SK-N-SH treated with all-trans-retinoic acid at 6 μM for 48 hours (cell line): ENCODE results near the gene MSI1.

ENCODE experiments used
- ARNTL ChIP-seq: fragments of 450-650 bp; formaldehyde crosslinking; IDR thresholded peaks from 2 replicates; pipeline ENCODE4 v1.5.0; 2020; ENCODE audit warnings: low read depth, mild to moderate bottlenecking, moderate library complexity, borderline replicate concordance
- BACH2 ChIP-seq: fragments of 250-450 bp; sonication (Bioruptor Pico); IDR thresholded peaks from 2 replicates; pipeline ENCODE4 v1.9.0; 2021; ENCODE audit warnings: mild to moderate bottlenecking, borderline replicate concordance
- CSRNP3 ChIP-seq: fragments of 250-450 bp; sonication (Bioruptor Pico); IDR thresholded peaks from 2 replicates; pipeline ENCODE4 v1.5.1; 2021; ENCODE audit warnings: mild to moderate bottlenecking, moderate library complexity
- ESRRG ChIP-seq: fragments of 250-450 bp; sonication (Bioruptor Pico); IDR thresholded peaks from 2 replicates; pipeline ENCODE4 v1.6.1; 2021; ENCODE audit warnings: mild to moderate bottlenecking
- PATZ1 ChIP-seq: fragments of 250-450 bp; sonication (Bioruptor Pico); IDR thresholded peaks from 2 replicates; pipeline ENCODE4 v1.8.0; 2020; ENCODE audit warnings: mild to moderate bottlenecking, moderate library complexity, borderline replicate concordance
- POU6F1 ChIP-seq: fragments of 250-450 bp; sonication (Bioruptor Pico); IDR thresholded peaks from 2 replicates; pipeline ENCODE4 v1.8.0; 2021; ENCODE audit warnings: low read depth, mild to moderate bottlenecking, moderate library complexity, borderline replicate concordance
- PPARA ChIP-seq: fragments of 250-450 bp; sonication (Bioruptor Pico); IDR thresholded peaks from 2 replicates; pipeline ENCODE4 v1.5.0; 2020; ENCODE audit warnings: mild to moderate bottlenecking, borderline replicate concordance
- RARB ChIP-seq: fragments of 250-450 bp; sonication (Bioruptor Pico); IDR thresholded peaks from 2 replicates; pipeline ENCODE4 v1.8.0; 2021; ENCODE audit warnings: mild to moderate bottlenecking, moderate library complexity
- TCF4 ChIP-seq: fragments of 250-450 bp; sonication (Bioruptor Pico); IDR thresholded peaks from 2 replicates; pipeline ENCODE4 v1.8.0; 2021; ENCODE audit warnings: mild to moderate bottlenecking, moderate library complexity, borderline replicate concordance
- TSHZ2 ChIP-seq: fragments of 250-450 bp; sonication (Bioruptor Pico); IDR thresholded peaks from 2 replicates; pipeline ENCODE4 v1.5.0; 2020; ENCODE audit warnings: mild to moderate bottlenecking, moderate library complexity
- ZC3H10 ChIP-seq: fragments of 250-450 bp; sonication (Bioruptor Pico); IDR thresholded peaks from 2 replicates; pipeline ENCODE4 v1.5.1; 2021; ENCODE audit warnings: mild to moderate bottlenecking, moderate library complexity
- ZFP30 ChIP-seq: fragments of 450-650 bp; formaldehyde crosslinking; IDR thresholded peaks from 2 replicates; pipeline ENCODE4 v1.5.0; 2022; ENCODE audit warnings: mild to moderate bottlenecking, moderate library complexity
- ZNF565 ChIP-seq: fragments of 450-650 bp; formaldehyde crosslinking; conservative IDR thresholded peaks from 2 replicates; pipeline ENCODE4 v1.5.0; 2020; ENCODE audit warnings: low read depth, mild to moderate bottlenecking, moderate library complexity

- TF ChIP-seq POU6F1 (no peak), CSRNP3 (CRISPR knock-in tag) (no peak), RARB (CRISPR knock-in tag) (no peak), PATZ1 (no peak), ESRRG (CRISPR knock-in tag) (no peak), ZFP30 (CRISPR knock-in tag) (no peak), TCF4 (CRISPR knock-in tag) (no peak), BACH2 (no peak), PPARA (CRISPR knock-in tag) (no peak), TSHZ2 (CRISPR knock-in tag) (no peak), ZC3H10 (CRISPR knock-in tag) (no peak), ARNTL (no peak), ZNF565 (no peak)
Observed at GRCh38 chr12:120366341-120366705, 2.6 kb downstream of the MSI1 start.
